ENCODE data around the gene RAPGEF5. TPM values are rescaled to one million over a fixed set of nuclear protein-coding genes. Genes with fewer than 3 reads are reported as not detected.

The RAPGEF5 gene
- total RNA-seq, 1 donor from 2014 or later: 9.9 TPM

GRCh38 chr7:22281481-22281880 is 75.5 kb downstream of the RAPGEF5 start:
- Mint-ChIP-seq H3K4me1 (ENCODE audit: low read depth) (no peaks in the 10 kb centered on the region), H3K27ac (no peak overlapping the region), H3K36me3 (ENCODE audit: insufficient read depth) (no peaks in the 10 kb centered on the region), H3K9me3 (ENCODE audit: low read depth) (no peaks in the 10 kb centered on the region), H3K27me3 (no peaks in the 10 kb centered on the region), H3K4me3 (ENCODE audit: low read depth) (no peak overlapping the region)
- DNase-seq (ENCODE audit: low spot score, unreplicated experiment): no peak
- no peak for TF ChIP-seq CTCF (IDR thresholded peaks at IDR 0.05; ENCODE audit: unreplicated experiment)

GRCh38 chr7:22280031-22280430 is 76.9 kb downstream of the RAPGEF5 start:
- no peak for DNase-seq (ENCODE audit: low spot score, unreplicated experiment)
- H3K36me3 Mint-ChIP-seq (ENCODE audit: insufficient read depth): no peaks in the 10 kb centered on the region
- no peak overlapping the region for H3K27ac Mint-ChIP-seq
- TF ChIP-seq CTCF (IDR thresholded peaks at IDR 0.05; ENCODE audit: unreplicated experiment): no peak
- H3K4me1 Mint-ChIP-seq (ENCODE audit: low read depth): no peaks in the 10 kb centered on the region
- no peaks in the 10 kb centered on the region for H3K27me3 Mint-ChIP-seq
- no peaks in the 10 kb centered on the region for H3K9me3 Mint-ChIP-seq (ENCODE audit: low read depth)
- no peak overlapping the region for H3K4me3 Mint-ChIP-seq (ENCODE audit: low read depth)

- Mint-ChIP-seq H3K9me3 (ENCODE audit: low read depth) (no peaks in the 10 kb centered on the region), H3K36me3 (ENCODE audit: insufficient read depth) (no peaks in the 10 kb centered on the region), H3K27me3 (no peaks in the 10 kb centered on the region), H3K27ac (no peak overlapping the region), H3K4me1 (ENCODE audit: low read depth) (no peaks in the 10 kb centered on the region), H3K4me3 (ENCODE audit: low read depth) (no peak overlapping the region)
- no peak for DNase-seq (ENCODE audit: low spot score, unreplicated experiment)
- no peak for TF ChIP-seq CTCF (IDR thresholded peaks at IDR 0.05; ENCODE audit: unreplicated experiment)
Observed at GRCh38 chr7:22278660-22279059, 78.3 kb downstream of the RAPGEF5 start.

GRCh38 chr7:22277375-22277774 is 79.6 kb downstream of the RAPGEF5 start:
- Mint-ChIP-seq H3K4me3 (ENCODE audit: low read depth) (no peak overlapping the region), H3K9me3 (ENCODE audit: low read depth) (no peaks in the 10 kb centered on the region), H3K36me3 (ENCODE audit: insufficient read depth) (no peaks in the 10 kb centered on the region), H3K27me3 (no peaks in the 10 kb centered on the region), H3K4me1 (ENCODE audit: low read depth) (no peaks in the 10 kb centered on the region), H3K27ac (no peak overlapping the region)
- no peak for TF ChIP-seq CTCF (IDR thresholded peaks at IDR 0.05; ENCODE audit: unreplicated experiment)
- no peak for DNase-seq (ENCODE audit: low spot score, unreplicated experiment)

GRCh38 chr7:22275661-22276060 is 81.3 kb downstream of the RAPGEF5 start:
- Mint-ChIP-seq H3K9me3 (ENCODE audit: low read depth) (no peaks in the 10 kb centered on the region), H3K27me3 (no peaks in the 10 kb centered on the region), H3K36me3 (ENCODE audit: insufficient read depth) (no peaks in the 10 kb centered on the region), H3K4me1 (ENCODE audit: low read depth) (peaks cover under 1% of the 10 kb centered on the region), H3K4me3 (ENCODE audit: low read depth) (no peak overlapping the region), H3K27ac (no peak overlapping the region)
- no peak for DNase-seq (ENCODE audit: low spot score, unreplicated experiment)
- TF ChIP-seq CTCF (IDR thresholded peaks at IDR 0.05; ENCODE audit: unreplicated experiment): no peak

Data from progenitor cell of endocrine pancreas (in vitro differentiated cells).